Measurements from ENCODE around the gene PAQR7.

GRCh38 chr1:25845664-25846063 lies 29.8 kb downstream of the PAQR7 start:
- TF ChIP-seq, protein P1, sequence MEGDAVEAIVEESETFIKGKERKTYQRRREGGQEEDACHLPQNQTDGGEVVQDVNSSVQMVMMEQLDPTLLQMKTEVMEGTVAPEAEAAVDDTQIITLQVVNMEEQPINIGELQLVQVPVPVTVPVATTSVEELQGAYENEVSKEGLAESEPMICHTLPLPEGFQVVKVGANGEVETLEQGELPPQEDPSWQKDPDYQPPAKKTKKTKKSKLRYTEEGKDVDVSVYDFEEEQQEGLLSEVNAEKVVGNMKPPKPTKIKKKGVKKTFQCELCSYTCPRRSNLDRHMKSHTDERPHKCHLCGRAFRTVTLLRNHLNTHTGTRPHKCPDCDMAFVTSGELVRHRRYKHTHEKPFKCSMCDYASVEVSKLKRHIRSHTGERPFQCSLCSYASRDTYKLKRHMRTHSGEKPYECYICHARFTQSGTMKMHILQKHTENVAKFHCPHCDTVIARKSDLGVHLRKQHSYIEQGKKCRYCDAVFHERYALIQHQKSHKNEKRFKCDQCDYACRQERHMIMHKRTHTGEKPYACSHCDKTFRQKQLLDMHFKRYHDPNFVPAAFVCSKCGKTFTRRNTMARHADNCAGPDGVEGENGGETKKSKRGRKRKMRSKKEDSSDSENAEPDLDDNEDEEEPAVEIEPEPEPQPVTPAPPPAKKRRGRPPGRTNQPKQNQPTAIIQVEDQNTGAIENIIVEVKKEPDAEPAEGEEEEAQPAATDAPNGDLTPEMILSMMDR (conservative IDR thresholded peaks at IDR 0.05; ENCODE audit: low read depth in 2 of 2), result no peak
- TF ChIP-seq EZH2phosphoT487 (IDR thresholded peaks at IDR 0.05; ENCODE audit: unreplicated experiment) (no peak), ZNF331 (CRISPR knock-in tag; IDR thresholded peaks at IDR 0.05; ENCODE audit: low read depth) (no peak), POLR2AphosphoS5 (IDR thresholded peaks at IDR 0.05; ENCODE audit: low read depth) (no peak), JUNB (IDR thresholded peaks at IDR 0.05; ENCODE audit: unreplicated experiment) (no peak), EZH2 (IDR thresholded peaks at IDR 0.05; ENCODE audit: low read depth, unreplicated experiment) (no peak), STAT1 (IDR thresholded peaks at IDR 0.05; ENCODE audit: unreplicated experiment) (no peak), NANOG (IDR thresholded peaks at IDR 0.05; ENCODE audit: borderline replicate concordance) (no peak), ETS1 (IDR thresholded peaks at IDR 0.05) (no peak), CREB1 (CRISPR knock-in tag; IDR thresholded peaks at IDR 0.05; ENCODE audit: low read depth) (no peak), ZNF114 (CRISPR knock-in tag; IDR thresholded peaks at IDR 0.05) (no peak)
- TF ChIP-seq, protein P2, sequence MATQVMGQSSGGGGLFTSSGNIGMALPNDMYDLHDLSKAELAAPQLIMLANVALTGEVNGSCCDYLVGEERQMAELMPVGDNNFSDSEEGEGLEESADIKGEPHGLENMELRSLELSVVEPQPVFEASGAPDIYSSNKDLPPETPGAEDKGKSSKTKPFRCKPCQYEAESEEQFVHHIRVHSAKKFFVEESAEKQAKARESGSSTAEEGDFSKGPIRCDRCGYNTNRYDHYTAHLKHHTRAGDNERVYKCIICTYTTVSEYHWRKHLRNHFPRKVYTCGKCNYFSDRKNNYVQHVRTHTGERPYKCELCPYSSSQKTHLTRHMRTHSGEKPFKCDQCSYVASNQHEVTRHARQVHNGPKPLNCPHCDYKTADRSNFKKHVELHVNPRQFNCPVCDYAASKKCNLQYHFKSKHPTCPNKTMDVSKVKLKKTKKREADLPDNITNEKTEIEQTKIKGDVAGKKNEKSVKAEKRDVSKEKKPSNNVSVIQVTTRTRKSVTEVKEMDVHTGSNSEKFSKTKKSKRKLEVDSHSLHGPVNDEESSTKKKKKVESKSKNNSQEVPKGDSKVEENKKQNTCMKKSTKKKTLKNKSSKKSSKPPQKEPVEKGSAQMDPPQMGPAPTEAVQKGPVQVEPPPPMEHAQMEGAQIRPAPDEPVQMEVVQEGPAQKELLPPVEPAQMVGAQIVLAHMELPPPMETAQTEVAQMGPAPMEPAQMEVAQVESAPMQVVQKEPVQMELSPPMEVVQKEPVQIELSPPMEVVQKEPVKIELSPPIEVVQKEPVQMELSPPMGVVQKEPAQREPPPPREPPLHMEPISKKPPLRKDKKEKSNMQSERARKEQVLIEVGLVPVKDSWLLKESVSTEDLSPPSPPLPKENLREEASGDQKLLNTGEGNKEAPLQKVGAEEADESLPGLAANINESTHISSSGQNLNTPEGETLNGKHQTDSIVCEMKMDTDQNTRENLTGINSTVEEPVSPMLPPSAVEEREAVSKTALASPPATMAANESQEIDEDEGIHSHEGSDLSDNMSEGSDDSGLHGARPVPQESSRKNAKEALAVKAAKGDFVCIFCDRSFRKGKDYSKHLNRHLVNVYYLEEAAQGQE (IDR thresholded peaks at IDR 0.05; ENCODE audit: unreplicated experiment), result no peak

All from GM23338 (cell line).